Bronchial epithelial cell (primary cell): ENCODE data around the gene KIAA0319L. TPM values are rescaled to one million over a fixed set of nuclear protein-coding genes. Genes with fewer than 3 reads are reported as not detected.

Source experiments
- DNase-seq: peaks from one replicate; pipeline ENCODE4 v3.0.0-alpha.2; 2010; ENCODE audit warnings: low read depth
- FAIRE-seq: peaks from 2 replicates; lab custom pipeline; 2011; peaks lifted over from hg19 to GRCh38; lab: Jason Lieb, UNC
- H3K27me3 ChIP-seq: 2 replicates; pipeline ENCODE4 v1.5.1; 2011; ENCODE audit warnings: low read length; ENCODE audit not compliant: control insufficient read depth, insufficient read depth
- H3K36me3 ChIP-seq: 2 replicates; pipeline ENCODE4 v1.5.1; 2011; ENCODE audit warnings: low read length; ENCODE audit not compliant: control insufficient read depth, insufficient read depth
- H3K4me3 ChIP-seq: 2 replicates; pipeline ENCODE4 v1.5.1; 2011; ENCODE audit warnings: mild to moderate bottlenecking, low read depth, low read length, control low read depth
- CTCF ChIP-seq: IDR thresholded peaks from 2 replicates; pipeline ENCODE4 v1.5.1; 2011; ENCODE audit warnings: mild to moderate bottlenecking, moderate library complexity, low read length, control low read depth, inconsistent platforms; ENCODE audit not compliant: insufficient read depth, severe bottlenecking
- total RNA-seq: library from RNA; depleted of rRNA; stranded (reverse); fragments of >200 nt; gene quantifications from 2 replicates; pipeline ENCODE4 v1.2.1, GENCODE V29; 2014

The KIAA0319L gene
- total RNA-seq, 1 donor from 2014 or later = 26.6 TPM

- peak overlapping the region; percentile 73 for H3K4me3 ChIP-seq
- FAIRE-seq (no peak), DNase-seq (no peak)
- peaks cover 7% of the 10 kb centered on the region for H3K36me3 ChIP-seq
- no peak for TF ChIP-seq CTCF
- no peaks in the 10 kb centered on the region for H3K27me3 ChIP-seq
Measured at GRCh38 chr1:35558374-35559316, 1.4 kb upstream of the KIAA0319L start.

GRCh38 chr1:35557611-35558373 lies 589 bp upstream of the KIAA0319L start, which contains the start of gene NCDN:
TSS of gene NCDN (plus strand) at chr1:35557799. CDS start at chr1:35558191, 392 bp downstream.
- no peak for FAIRE-seq
- peak; percentile 86 for DNase-seq
- Histone ChIP-seq H3K4me3 (peak within 1 kb of the TSS; percentile 73), H3K36me3 (peaks cover 1% of the 10 kb centered on the region), H3K27me3 (no peaks in the 10 kb centered on the region)
- no peak for TF ChIP-seq CTCF

GRCh38 chr1:35556484-35557117 lies 602 bp downstream of the KIAA0319L start:
- peak overlapping the region; percentile 73 for H3K4me3 ChIP-seq
- DNase-seq (no peak), FAIRE-seq (no peak)
- H3K27me3 ChIP-seq = no peaks in the 10 kb centered on the region
- no peak for TF ChIP-seq CTCF
- peaks cover 1% of the 10 kb centered on the region for H3K36me3 ChIP-seq

GRCh38 chr1:35555601-35556477 lies 1.4 kb downstream of the KIAA0319L start:
- no peaks in the 10 kb centered on the region for H3K36me3 ChIP-seq
- H3K4me3 ChIP-seq = peak overlapping the region; percentile 73
- TF ChIP-seq CTCF = no peak
- DNase-seq (peak; percentile 99), FAIRE-seq (peak; percentile 98)
- no peaks in the 10 kb centered on the region for H3K27me3 ChIP-seq

- Histone ChIP-seq H3K36me3 (no peaks in the 10 kb centered on the region), H3K4me3 (peak overlapping the region; percentile 0), H3K27me3 (no peaks in the 10 kb centered on the region)
- no peak for TF ChIP-seq CTCF
- DNase-seq (no peak), FAIRE-seq (no peak)
Measured at GRCh38 chr1:35555212-35555584, 2.0 kb downstream of the KIAA0319L start.
